HCT116 (cell line): Measurements from ENCODE around the gene ARHGEF19. TPM values are rescaled to one million over a fixed set of nuclear protein-coding genes. Genes with fewer than 3 reads are reported as not detected.
A peak's percentile ranks its signal among the peaks of the same experiment; 100 is the strongest.

Experiments
- ATAC-seq: fragments of 200-7000 bp; cut with Tn5 transposase; 2 replicates; pipeline ENCODE4 v1.9.1; 2020; ENCODE audit warnings: mild to moderate bottlenecking, moderate library complexity
- BruUV-seq: library from RNA; stranded (reverse); fragments of 400-500 nt; replicated peaks from 2 replicates; lab custom pipeline; 2021; lab: Mats Ljungman, UMichigan
- CTCF ChIA-PET: fragments of 300-600 bp; sonication (Branson Sonifier 250); formaldehyde crosslinking; loops from one replicate; lab custom pipeline; 2021; ENCODE audit warnings: antibody characterized with exemption; lab: Charles Lee
- POLR2A ChIA-PET: fragments of 300-600, 350-600 bp; sonication (Branson Sonifier 250); formaldehyde crosslinking; loops from one replicate; lab custom pipeline; 2021; ENCODE audit warnings: antibody characterized with exemption; lab: Charles Lee
- RAD21 ChIA-PET, 2 experiments: fragments of 300-600 bp; sonication (Branson Sonifier 250); formaldehyde crosslinking; loops; one replicate each; lab custom pipeline; 2023; ENCODE audit warnings: low total read pairs in 2 of 2; ENCODE audit not compliant: uncharacterized antibody in 2 of 2, unreplicated experiment in 2 of 2, low non-redundant PET in 1 of 2; lab: Charles Lee
- DNase-seq: peaks from one replicate; pipeline ENCODE4 v3.0.0-alpha.2; 2010; ENCODE audit warnings: low read depth, low spot score
- H2AFZ ChIP-seq: fragments of 200-600 bp; shearing (Covaris generic), sonication (generic); 2 replicates; pipeline ENCODE4 v1.6.1; 2017; ENCODE audit warnings: low read depth, mixed run types, mixed read lengths, antibody characterized with exemption, low read length; ENCODE audit not compliant: poor library complexity, severe bottlenecking
- H3K27ac ChIP-seq: 2 replicates; pipeline ENCODE4 v1.5.1; 2012; ENCODE audit warnings: low read depth, low read length
- H3K27me3 ChIP-seq: fragments of 200-600 bp; sonication (generic); 2 replicates; pipeline ENCODE4 v1.6.1; 2016; ENCODE audit warnings: mixed run types, low read length, mixed read lengths; ENCODE audit not compliant: insufficient read depth
- H3K36me3 ChIP-seq, 2 experiments: fragments of 200-500 bp in 1 of 2; fragments of 200-600 bp in 1 of 2; sonication (Bioruptor generic) in 1 of 2; sonication (generic) in 1 of 2; 2 replicates each; pipeline versions ENCODE4 v1.5.1 to v1.6.1; 2014 to 2016; ENCODE audit warnings: low read length in 2 of 2, inconsistent platforms in 1 of 2, mixed read lengths in 1 of 2, mixed run types in 1 of 2; ENCODE audit not compliant: insufficient read depth in 2 of 2, control insufficient read depth in 1 of 2
- H3K4me1 ChIP-seq, 2 experiments: fragments of 200-600 bp in 1 of 2; sonication (generic) in 1 of 2; 2 replicates each; pipeline versions ENCODE4 v1.5.1 to v1.6.1; 2012 to 2017; ENCODE audit warnings: low read length in 2 of 2, inconsistent platforms in 1 of 2, mild to moderate bottlenecking in 1 of 2, mixed read lengths in 1 of 2, mixed run types in 1 of 2, moderate library complexity in 1 of 2; ENCODE audit not compliant: insufficient read depth in 2 of 2, control insufficient read depth in 1 of 2
- H3K4me2 ChIP-seq: fragments of 200-600 bp; sonication (generic); 2 replicates; pipeline ENCODE4 v1.6.1; 2017; ENCODE audit warnings: mixed run types, low read length, mixed read lengths
- H3K4me3 ChIP-seq, 2 experiments: fragments of 200-600 bp in 1 of 2; sonication (generic) in 1 of 2; replicated peaks in 1 of 2; 2 replicates each; pipeline ENCODE4 v1.5.1; 2011 to 2016; ENCODE audit warnings: low read length in 2 of 2, control low read depth in 1 of 2, low read depth in 1 of 2, mild to moderate bottlenecking in 1 of 2, mixed read lengths in 1 of 2, mixed run types in 1 of 2
- H3K79me2 ChIP-seq: fragments of 200-600 bp; sonication (generic); 2 replicates; pipeline ENCODE4 v1.6.1; 2017; ENCODE audit warnings: mild to moderate bottlenecking, mixed run types, low read length, moderate library complexity, mixed read lengths; ENCODE audit not compliant: insufficient read depth
- H3K9ac ChIP-seq: fragments of 200-600 bp; sonication (generic); 2 replicates; pipeline ENCODE4 v1.6.1; 2016; ENCODE audit warnings: low read length, mixed read lengths
- H3K9me2 ChIP-seq: fragments of 200-600 bp; sonication (generic), shearing (Covaris generic); 2 replicates; pipeline ENCODE4 v1.6.1; 2017; ENCODE audit warnings: mixed run types, mild to moderate bottlenecking, moderate library complexity; ENCODE audit not compliant: insufficient read depth
- H3K9me3 ChIP-seq, 2 experiments: fragments of 200-500 bp in 1 of 2; fragments of 200-600 bp in 1 of 2; sonication (Bioruptor generic) in 1 of 2; sonication (generic) in 1 of 2; 2 replicates each; pipeline ENCODE4 v1.6.1; 2014 to 2017; ENCODE audit warnings: low read length in 2 of 2, mixed read lengths in 2 of 2, inconsistent platforms in 1 of 2, low read depth in 1 of 2, mild to moderate bottlenecking in 1 of 2, mixed run types in 1 of 2, moderate library complexity in 1 of 2; ENCODE audit not compliant: control insufficient read depth in 1 of 2, insufficient read depth in 1 of 2
- H4K20me1 ChIP-seq: fragments of 200-600 bp; sonication (generic), shearing (Covaris generic); 2 replicates; pipeline ENCODE4 v1.6.1; 2017; ENCODE audit warnings: mixed run types, mild to moderate bottlenecking, moderate library complexity; ENCODE audit not compliant: insufficient read depth
- ELF1 ChIP-seq: IDR thresholded peaks from 2 replicates; pipeline ENCODE4 v1.6.1; 2012; ENCODE audit warnings: low read depth, borderline replicate concordance
- EZH2 ChIP-seq: fragments of 200-600 bp; sonication (generic); IDR thresholded peaks from 2 replicates; pipeline ENCODE4 v1.6.1; 2017; ENCODE audit warnings: antibody characterized with exemption, mixed run types
- JUND ChIP-seq: IDR thresholded peaks from 2 replicates; pipeline ENCODE4 v1.6.1; 2012
- SRF ChIP-seq: IDR thresholded peaks from 2 replicates; pipeline ENCODE4 v1.6.1; 2012; ENCODE audit warnings: low read depth
- YY1 ChIP-seq: IDR thresholded peaks from 2 replicates; pipeline ENCODE4 v1.6.1; 2011; ENCODE audit warnings: low read length, low read depth, moderate library complexity, mild to moderate bottlenecking; ENCODE audit not compliant: insufficient replicate concordance; ENCODE audit errors: extremely low read depth
- ZFX ChIP-seq: fragments of 450-650 bp; IDR thresholded peaks from 2 replicates; pipeline ENCODE4 v1.6.1; 2017
- intact Hi-C: fragments of 100-400 bp; cut with micrococcal nuclease; formaldehyde crosslinking; loops from 2 replicates; pipeline ENCODE4 v1.10.0; 2022
- total RNA-seq: library from RNA; stranded (reverse); gene quantifications from one replicate; pipeline ENCODE4 v1.2.1, GENCODE V29; 2021; ENCODE audit not compliant: unreplicated experiment
- TF ChIP-seq, protein P1 (sequence below): IDR thresholded peaks from 2 replicates; pipeline ENCODE4 v1.6.1; 2011; ENCODE audit warnings: mild to moderate bottlenecking, low read length, moderate library complexity; ENCODE audit not compliant: insufficient replicate concordance; ENCODE audit errors: extremely low read depth
- TF ChIP-seq, protein P2 (sequence below): IDR thresholded peaks from 2 replicates; pipeline ENCODE4 v1.6.1; 2012; ENCODE audit warnings: low read depth

Gene ARHGEF19
- total RNA-seq, 1 experiment from 2014 or later, result 59.7 TPM

DNA sequence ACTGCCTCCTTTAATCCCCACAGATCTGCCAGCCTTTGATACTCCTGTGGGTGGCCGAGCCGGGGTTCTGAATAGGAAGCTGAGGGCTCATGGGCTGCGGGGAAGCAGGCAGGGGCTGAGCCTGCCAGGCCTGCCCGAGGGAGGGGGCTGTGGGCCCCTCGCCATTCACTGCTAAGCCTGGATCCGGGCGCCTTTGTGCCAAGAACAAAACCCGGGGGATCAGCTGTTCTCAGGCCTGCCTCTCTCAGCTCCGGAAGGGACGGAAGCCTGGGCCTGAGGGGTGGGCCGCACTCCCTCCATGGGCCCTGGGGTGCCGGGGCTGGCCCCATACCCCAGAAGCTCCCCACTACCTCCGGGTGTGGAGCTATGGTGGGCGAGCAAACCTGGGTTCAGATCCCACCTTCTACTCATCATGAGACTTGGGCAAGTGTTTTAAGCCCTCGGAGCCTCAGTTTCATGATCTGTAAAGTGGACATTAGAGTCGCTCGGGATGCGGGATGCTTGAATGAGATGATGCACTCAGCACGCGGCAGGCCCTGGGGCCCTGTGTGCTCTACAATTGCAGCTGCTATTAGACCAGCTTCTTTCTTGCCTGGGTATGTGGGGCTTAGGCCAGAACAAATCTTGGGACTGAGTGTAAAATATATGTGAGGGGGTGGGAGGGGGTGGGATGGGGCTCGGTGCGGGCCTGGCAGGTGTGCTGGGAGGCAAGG lies 37.4 kb downstream of the ARHGEF19 start:
- no TSS peak for BruUV-seq
- ChIA-PET CTCF (interaction anchor here (1.8 kb wide), 1 partner anchor 93 kb away, joined by 4 read pairs; no protein-coding TSS in a partner anchor), POLR2A (interaction anchor here (1.3 to 3.9 kb wide), 5 partner anchors 12 to 30 kb away, joined by 3 to 30 read pairs (median 6); partner anchors contain the start of gene EPHA2), RAD21 (interaction anchor here in 1 of 2 experiments (1.0 kb wide), 1 partner anchor 30 kb away, joined by 4 read pairs; no protein-coding TSS in a partner anchor)
- no peaks in the 10 kb centered on the region for H3K9me2 ChIP-seq
- no peaks in the 10 kb centered on the region for H3K9me3 ChIP-seq
- ATAC-seq (no peak), DNase-seq (no peak)
- H4K20me1 ChIP-seq, result no peaks in the 10 kb centered on the region
- no peak overlapping the region for H2AFZ ChIP-seq
- H3K27me3 ChIP-seq, result no peaks in the 10 kb centered on the region
- intact Hi-C loops, result no loop called here
- H3K4me3 ChIP-seq, result no peak overlapping the region
- TF ChIP-seq, protein P1, sequence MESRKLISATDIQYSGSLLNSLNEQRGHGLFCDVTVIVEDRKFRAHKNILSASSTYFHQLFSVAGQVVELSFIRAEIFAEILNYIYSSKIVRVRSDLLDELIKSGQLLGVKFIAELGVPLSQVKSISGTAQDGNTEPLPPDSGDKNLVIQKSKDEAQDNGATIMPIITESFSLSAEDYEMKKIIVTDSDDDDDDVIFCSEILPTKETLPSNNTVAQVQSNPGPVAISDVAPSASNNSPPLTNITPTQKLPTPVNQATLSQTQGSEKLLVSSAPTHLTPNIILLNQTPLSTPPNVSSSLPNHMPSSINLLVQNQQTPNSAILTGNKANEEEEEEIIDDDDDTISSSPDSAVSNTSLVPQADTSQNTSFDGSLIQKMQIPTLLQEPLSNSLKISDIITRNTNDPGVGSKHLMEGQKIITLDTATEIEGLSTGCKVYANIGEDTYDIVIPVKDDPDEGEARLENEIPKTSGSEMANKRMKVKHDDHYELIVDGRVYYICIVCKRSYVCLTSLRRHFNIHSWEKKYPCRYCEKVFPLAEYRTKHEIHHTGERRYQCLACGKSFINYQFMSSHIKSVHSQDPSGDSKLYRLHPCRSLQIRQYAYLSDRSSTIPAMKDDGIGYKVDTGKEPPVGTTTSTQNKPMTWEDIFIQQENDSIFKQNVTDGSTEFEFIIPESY, result no peak
- TF ChIP-seq JUND (no peak), SRF (no peak), ELF1 (no peak), ZFX (no peak), YY1 (no peak), EZH2 (no peak)
- TF ChIP-seq, protein P2, sequence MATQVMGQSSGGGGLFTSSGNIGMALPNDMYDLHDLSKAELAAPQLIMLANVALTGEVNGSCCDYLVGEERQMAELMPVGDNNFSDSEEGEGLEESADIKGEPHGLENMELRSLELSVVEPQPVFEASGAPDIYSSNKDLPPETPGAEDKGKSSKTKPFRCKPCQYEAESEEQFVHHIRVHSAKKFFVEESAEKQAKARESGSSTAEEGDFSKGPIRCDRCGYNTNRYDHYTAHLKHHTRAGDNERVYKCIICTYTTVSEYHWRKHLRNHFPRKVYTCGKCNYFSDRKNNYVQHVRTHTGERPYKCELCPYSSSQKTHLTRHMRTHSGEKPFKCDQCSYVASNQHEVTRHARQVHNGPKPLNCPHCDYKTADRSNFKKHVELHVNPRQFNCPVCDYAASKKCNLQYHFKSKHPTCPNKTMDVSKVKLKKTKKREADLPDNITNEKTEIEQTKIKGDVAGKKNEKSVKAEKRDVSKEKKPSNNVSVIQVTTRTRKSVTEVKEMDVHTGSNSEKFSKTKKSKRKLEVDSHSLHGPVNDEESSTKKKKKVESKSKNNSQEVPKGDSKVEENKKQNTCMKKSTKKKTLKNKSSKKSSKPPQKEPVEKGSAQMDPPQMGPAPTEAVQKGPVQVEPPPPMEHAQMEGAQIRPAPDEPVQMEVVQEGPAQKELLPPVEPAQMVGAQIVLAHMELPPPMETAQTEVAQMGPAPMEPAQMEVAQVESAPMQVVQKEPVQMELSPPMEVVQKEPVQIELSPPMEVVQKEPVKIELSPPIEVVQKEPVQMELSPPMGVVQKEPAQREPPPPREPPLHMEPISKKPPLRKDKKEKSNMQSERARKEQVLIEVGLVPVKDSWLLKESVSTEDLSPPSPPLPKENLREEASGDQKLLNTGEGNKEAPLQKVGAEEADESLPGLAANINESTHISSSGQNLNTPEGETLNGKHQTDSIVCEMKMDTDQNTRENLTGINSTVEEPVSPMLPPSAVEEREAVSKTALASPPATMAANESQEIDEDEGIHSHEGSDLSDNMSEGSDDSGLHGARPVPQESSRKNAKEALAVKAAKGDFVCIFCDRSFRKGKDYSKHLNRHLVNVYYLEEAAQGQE, result no peak
- peak overlapping the region; percentile 71 for H3K4me2 ChIP-seq
- H3K27ac ChIP-seq, result peak overlapping the region; percentile 95
- no peaks in the 10 kb centered on the region for H3K79me2 ChIP-seq
- peak overlapping the region; percentile 71 for H3K9ac ChIP-seq
- H3K36me3 ChIP-seq, result no peaks in the 10 kb centered on the region
- H3K4me1 ChIP-seq, result peaks cover 78 to 100% of the 10 kb centered on the region in 2 experiments
